Body of pancreas (tissue), 4 donors: ENCODE results near the gene HCFC1R1. TPM values are rescaled to one million over a fixed set of nuclear protein-coding genes. Genes with fewer than 3 reads are reported as not detected.

Experiments used
- ATAC-seq: fragments of 150-250 bp; one replicate; pipeline ENCODE4 v1.9.1; 2016
- DNase-seq, 4 donors: peaks; one replicate each; pipeline ENCODE4 v3.0.0-alpha.2; 2019
- H3K27ac ChIP-seq, 4 donors: fragments of 200-600 bp; sonication (generic); 1 replicate in 3 of 4; 2 replicates in 1 of 4; pipeline versions ENCODE4 v1.5.1 to v1.6.1; 2016 to 2019; ENCODE audit warnings: mild to moderate bottlenecking in 1 of 4, mixed read lengths in 1 of 4, moderate library complexity in 1 of 4
- H3K27me3 ChIP-seq, 2 donors: fragments of 200-600 bp; sonication (generic); one replicate each; pipeline ENCODE4 v1.6.0; 2016; ENCODE audit warnings: mild to moderate bottlenecking in 1 of 2
- H3K36me3 ChIP-seq, 2 donors: fragments of 200-600 bp; sonication (generic); replicated peaks in 1 of 2; 2 replicates each; pipeline ENCODE4 v1.5.1; 2016; ENCODE audit warnings: low read depth in 2 of 2; ENCODE audit not compliant: insufficient read depth in 1 of 2
- H3K4me1 ChIP-seq: fragments of 200-600 bp; sonication (generic); one replicate; pipeline ENCODE4 v1.6.0; 2016
- H3K4me3 ChIP-seq, 2 donors: fragments of 200-600 bp; sonication (generic); 1 replicate in 1 of 2; 2 replicates in 1 of 2; pipeline ENCODE4 v1.5.1; 2016 to 2019
- H3K9me3 ChIP-seq, 3 donors: fragments of 200-600 bp; sonication (generic); 1 replicate in 2 of 3; 2 replicates in 1 of 3; pipeline ENCODE4 v1.5.1; 2016
- CTCF ChIP-seq, 7 experiments: fragments of 450-650 bp in 4 of 7; fragments of 200-600 bp in 3 of 7; sonication (generic) in 3 of 7; IDR thresholded peaks; one replicate each; pipeline ENCODE4 v1.5.1; 2016 to 2019; ENCODE audit warnings: antibody characterized with exemption in 7 of 7
- POLR2A ChIP-seq, 3 donors: fragments of 450-650 bp; IDR thresholded peaks; one replicate each; pipeline ENCODE4 v1.6.1; 2016; ENCODE audit warnings: antibody characterized with exemption in 3 of 3, mild to moderate bottlenecking in 2 of 3
- WGBS, 2 donors: methylation state at CpG; one replicate each; pipeline ENCODE4 v1.1.5; 2017; 5-methylcytosine and 5-hydroxymethylcytosine counted together
- intact Hi-C: fragments of 100-400 bp; cut with DNase I; formaldehyde crosslinking; loops from one replicate; pipeline ENCODE4 v1.15.1; 2023
- total RNA-seq, 2 donors: library from RNA; depleted of rRNA; stranded (reverse); fragments of >200 nt; gene quantifications; one replicate each; pipeline ENCODE4 v1.1.0, GENCODE V29; 2016

HCFC1R1 gene
- total RNA-seq, 2 donors from 2014 or later: 6.9 to 15.3 TPM

DNA sequence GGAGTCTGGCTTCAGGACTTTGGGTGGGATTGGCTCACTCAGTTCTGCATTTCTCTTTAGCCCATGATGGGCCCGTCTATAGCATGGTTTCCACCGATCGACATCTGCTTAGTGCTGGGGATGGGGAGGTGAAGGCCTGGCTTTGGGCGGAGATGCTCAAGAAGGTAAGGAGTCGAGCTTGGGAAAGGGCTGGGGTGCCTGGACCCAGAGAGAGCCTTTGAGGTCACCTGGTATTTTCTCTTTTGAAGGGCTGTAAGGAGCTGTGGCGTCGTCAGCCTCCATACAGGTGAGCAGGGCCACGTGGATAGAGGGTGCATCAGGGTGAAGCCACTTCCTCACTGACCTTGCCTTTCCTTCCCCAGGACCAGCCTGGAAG is 2.2 kb upstream of the HCFC1R1 start:
- H3K4me3 ChIP-seq: no peak overlapping the region
- no peak overlapping the region for H3K27ac ChIP-seq
- peaks cover 0 to 9% of the 10 kb centered on the region in 2 donors for H3K36me3 ChIP-seq
- 85 to 91% methylated on average over 8 of the region's 8 CpGs for whole genome bisulfite sequencing, 2 donors
- H3K4me1 ChIP-seq: peaks cover 69% of the 10 kb centered on the region
- ATAC-seq (no peak), DNase-seq (no peak)
- intact Hi-C loops: no loop called here
- no peak for TF ChIP-seq CTCF (IDR thresholded peaks at IDR 0.05)
- TF ChIP-seq POLR2A (IDR thresholded peaks at IDR 0.05): peak in 1 of 3 donors; percentile 5
- H3K27me3 ChIP-seq: no peaks in the 10 kb centered on the region
- H3K9me3 ChIP-seq: no peaks in the 10 kb centered on the region

DNA sequence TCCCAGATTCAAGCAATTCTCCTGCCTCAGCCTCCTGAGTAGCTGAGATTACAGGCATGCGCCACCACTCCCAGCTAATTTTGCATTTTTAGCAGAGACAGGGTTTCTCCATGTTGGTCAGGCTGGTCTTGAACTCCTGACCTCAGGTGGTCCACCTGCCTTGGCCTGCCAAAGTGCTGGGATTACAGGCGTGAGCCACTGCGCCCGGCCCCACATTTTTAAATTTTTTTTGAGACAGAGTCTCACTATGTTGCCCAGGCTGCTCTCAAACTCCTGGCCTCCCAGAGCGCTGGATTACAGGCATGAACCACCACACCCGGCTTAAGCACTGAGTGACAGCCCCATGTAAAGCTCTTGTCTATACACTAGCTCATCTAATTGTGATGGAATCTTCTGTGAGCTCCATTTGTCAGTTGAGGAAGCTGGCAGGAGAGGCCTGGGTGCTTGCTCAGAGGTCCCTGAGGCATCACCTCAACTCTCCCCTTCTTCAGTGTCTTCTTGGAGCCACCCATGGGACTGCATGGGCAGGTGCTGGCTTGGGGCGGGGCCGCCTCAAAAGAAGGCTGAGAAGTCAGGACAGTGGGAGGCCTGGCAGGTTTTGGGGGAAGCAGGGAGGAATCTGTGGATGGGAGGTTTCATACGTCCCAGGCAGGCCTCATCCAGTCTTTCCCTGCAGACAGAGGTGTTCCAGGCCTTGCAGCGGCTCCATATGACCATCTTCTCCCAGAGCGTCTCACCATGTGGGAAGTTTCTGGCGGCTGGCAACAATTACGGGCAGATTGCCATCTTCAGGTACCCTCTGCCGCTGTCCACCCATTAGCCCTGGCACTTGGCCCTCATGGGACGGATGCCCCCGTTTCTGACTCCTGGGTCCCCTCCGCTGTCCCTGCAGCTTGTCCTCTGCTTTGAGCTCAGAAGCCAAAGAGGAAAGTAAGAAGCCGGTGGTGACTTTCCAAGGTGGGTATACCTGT is 1.6 kb upstream of the HCFC1R1 start:
- peak in 1 of 4 donors; percentile 46 for DNase-seq
- ATAC-seq: no peak
- H3K4me1 ChIP-seq: peaks cover 67% of the 10 kb centered on the region
- TF ChIP-seq POLR2A (IDR thresholded peaks at IDR 0.05) (peak in 1 of 3 donors; percentile 23), CTCF (IDR thresholded peaks at IDR 0.05) (no peak)
- no peaks in the 10 kb centered on the region for H3K9me3 ChIP-seq
- 81 to 87% methylated on average over 12 to 18 of the region's 18 CpGs for WGBS, 2 donors
- peaks cover 0 to 9% of the 10 kb centered on the region in 2 donors for H3K36me3 ChIP-seq
- intact Hi-C loops: no loop called here
- H3K27ac ChIP-seq: no peak overlapping the region
- H3K4me3 ChIP-seq: no peak overlapping the region
- no peaks in the 10 kb centered on the region for H3K27me3 ChIP-seq

GRCh38 chr16:3023415-3023668 is 400 bp downstream of the HCFC1R1 start:
- Histone ChIP-seq H3K27ac (peak overlapping the region; percentile 98 to 100 (median 100)), H3K9me3 (no peaks in the 10 kb centered on the region), H3K4me3 (no peak overlapping the region), H3K27me3 (no peaks in the 10 kb centered on the region), H3K4me1 (peaks cover 72% of the 10 kb centered on the region), H3K36me3 (peaks cover 0 to 3% of the 10 kb centered on the region in 2 donors)
- no peak for TF ChIP-seq POLR2A (IDR thresholded peaks at IDR 0.05)
- no peak for TF ChIP-seq CTCF (IDR thresholded peaks at IDR 0.05)
- intact Hi-C loops: no loop called here
- WGBS, 2 donors: 31% methylated on average over 6 of the region's 6 CpGs; no CpG with 5 or more reads in 1 of the 2 donors
- ATAC-seq: peak; percentile 0
- DNase-seq: peak; percentile 68 to 76 (median 74)

DNA sequence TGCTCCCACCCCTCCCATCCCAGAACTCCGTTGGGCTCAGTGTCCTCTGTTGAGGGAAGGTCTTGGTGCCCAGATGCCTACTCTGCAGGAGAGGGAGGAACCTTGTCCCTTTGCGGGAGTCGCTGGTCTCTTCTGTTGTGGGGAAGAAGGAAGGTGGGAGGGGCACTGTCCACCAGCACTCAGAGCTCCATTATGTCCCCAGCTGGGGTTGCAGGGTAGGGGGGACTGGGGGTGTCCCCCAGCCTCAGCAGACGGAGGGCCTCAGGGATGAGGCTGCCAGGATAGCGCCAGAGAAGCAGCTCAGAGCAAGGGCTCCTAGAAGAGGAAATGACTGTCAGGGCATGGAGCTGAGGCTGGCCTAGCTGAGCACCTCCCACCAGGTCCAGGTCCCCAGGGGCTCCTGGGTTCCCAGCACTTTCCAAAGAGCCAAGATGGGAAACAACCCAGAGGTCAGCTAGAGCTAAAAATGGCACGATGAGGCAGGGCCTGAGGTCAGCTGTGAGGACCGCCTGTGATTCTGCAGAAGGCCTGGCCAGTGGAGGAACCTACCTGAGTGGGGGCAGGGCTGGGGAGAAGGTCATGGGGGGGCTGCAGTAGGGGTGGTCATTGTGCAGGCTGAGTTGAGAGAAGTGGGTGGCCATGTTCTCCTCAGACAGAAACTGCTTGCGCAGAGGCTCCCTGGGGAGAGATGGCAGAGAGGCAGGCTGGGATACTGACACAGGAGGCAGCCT is 893 bp downstream of the HCFC1R1 start:
- Histone ChIP-seq H3K4me1 (peaks cover 72% of the 10 kb centered on the region), H3K27me3 (no peaks in the 10 kb centered on the region), H3K9me3 (no peaks in the 10 kb centered on the region), H3K36me3 (peaks cover 0 to 3% of the 10 kb centered on the region in 2 donors), H3K27ac (peak overlapping the region; percentile 98 to 100 (median 100)), H3K4me3 (no peak overlapping the region)
- ATAC-seq (no peak), DNase-seq (peak in 1 of 4 donors; percentile 51)
- TF ChIP-seq POLR2A (IDR thresholded peaks at IDR 0.05): peak in 1 of 3 donors; percentile 45
- TF ChIP-seq CTCF (IDR thresholded peaks at IDR 0.05): no peak
- WGBS, 2 donors: 27 to 38% methylated on average over 7 to 8 of the region's 8 CpGs
- intact Hi-C loops: no loop called here
